Spleen (tissue), 11 donors: ENCODE results near the gene IGF1R. TPM values are rescaled to one million over a fixed set of nuclear protein-coding genes. Genes with fewer than 3 reads are reported as not detected.

Source experiments
- DNase-seq: peaks from one replicate; pipeline ENCODE4 v3.0.0-alpha.2; 2020
- H3K27ac ChIP-seq, 8 donors: fragments of 200-600 bp; sonication (generic) in 7 of 8; 1 replicate in 4 of 8; 2 replicates in 4 of 8; pipeline versions ENCODE4 v1.5.0 to v1.8.0; 2016 to 2021; ENCODE audit warnings: inconsistent platforms in 4 of 8, mild to moderate bottlenecking in 4 of 8, moderate library complexity in 1 of 8
- H3K27me3 ChIP-seq, 7 donors: fragments of 200-600 bp; sonication (generic) in 6 of 7; replicated peaks in 1 of 7; 1 replicate in 4 of 7; 2 replicates in 3 of 7; pipeline versions ENCODE4 v1.5.0 to v1.8.0; 2016 to 2021; ENCODE audit warnings: inconsistent platforms in 3 of 7, mild to moderate bottlenecking in 1 of 7
- H3K36me3 ChIP-seq, 6 donors: fragments of 200-600 bp; sonication (generic) in 5 of 6; 1 replicate in 4 of 6; 2 replicates in 2 of 6; pipeline versions ENCODE4 v1.5.0 to v1.8.0; 2016 to 2021; ENCODE audit warnings: inconsistent platforms in 2 of 6
- H3K4me1 ChIP-seq, 6 donors: fragments of 200-600 bp; sonication (generic) in 5 of 6; 1 replicate in 3 of 6; 2 replicates in 3 of 6; pipeline versions ENCODE4 v1.5.0 to v1.8.0; 2016 to 2021; ENCODE audit warnings: inconsistent platforms in 3 of 6
- H3K4me3 ChIP-seq, 8 donors: fragments of 200-600 bp; sonication (generic) in 7 of 8; 1 replicate in 4 of 8; 2 replicates in 4 of 8; pipeline versions ENCODE4 v1.5.0 to v1.8.0; 2016 to 2021; ENCODE audit warnings: inconsistent platforms in 4 of 8, mild to moderate bottlenecking in 4 of 8, moderate library complexity in 2 of 8
- H3K9me3 ChIP-seq, 8 donors: fragments of 200-600 bp; sonication (generic) in 7 of 8; 1 replicate in 4 of 8; 2 replicates in 4 of 8; pipeline versions ENCODE4 v1.5.0 to v1.8.0; 2016 to 2021; ENCODE audit warnings: inconsistent platforms in 4 of 8
- CTCF ChIP-seq, 11 experiments: fragments of 200-600 bp in 7 of 11; fragments of 450-650 bp in 4 of 11; sonication (generic) in 4 of 11; IDR thresholded peaks in 8 of 11; conservative IDR thresholded peaks in 3 of 11; 1 replicate in 7 of 11; 2 replicates in 4 of 11; pipeline versions ENCODE4 v1.4.0 to v1.8.0; 2016 to 2021; ENCODE audit warnings: antibody characterized with exemption in 11 of 11, inconsistent platforms in 4 of 11, mild to moderate bottlenecking in 1 of 11
- POLR2A ChIP-seq, 3 donors: fragments of 450-650 bp; IDR thresholded peaks; one replicate each; pipeline ENCODE4 v1.5.1; 2017; ENCODE audit warnings: antibody characterized with exemption in 3 of 3, mild to moderate bottlenecking in 1 of 3
- POLR2AphosphoS5 ChIP-seq, 3 donors: sonication (generic); formaldehyde crosslinking; IDR thresholded peaks; one replicate each; pipeline ENCODE4 v1.5.1; 2017; ENCODE audit warnings: antibody characterized with exemption in 3 of 3
- WGBS, 5 donors: extraction: QIAGEN DNeasy Blood & Tissue Kit in 3 of 5; methylation state at CpG; one replicate each; pipeline versions ENCODE4 v1.1.5 to v1.1.7; 2013 to 2018; 5-methylcytosine and 5-hydroxymethylcytosine counted together
- intact Hi-C: fragments of 100-400 bp; cut with DNase I; formaldehyde crosslinking; loops from one replicate; pipeline ENCODE4 v1.15.0; 2023; ENCODE audit warnings: low total_unique reads
- polyA plus RNA-seq, 3 donors: library from polyadenylated mRNA; stranded (reverse); fragments of 200-250 nt; gene quantifications; one replicate each; pipeline ENCODE4 v1.2.1, GENCODE V29; 2013
- total RNA-seq, 7 donors: library from RNA; depleted of rRNA in 3 of 7; stranded (reverse); fragments of >200 nt in 3 of 7; fragmentation: NEBNext Ultra II Directional in 4 of 7; extraction: Animal tissue kit (Norgen Biotek cat#: 25700) in 4 of 7; gene quantifications; one replicate each; pipeline versions ENCODE4 v1.1.0 to v1.2.1, GENCODE V29; 2016 to 2021
- donor health status: healthy with polysubstance abuse.
- donor health status: DM: no; HTN: no; CAD: no; lungs with moderate emphysema.
- donor health status: DM: no; HTN: no; CAD: no.
- donor health status: Bipolar disorder and iron deficiency.
- donor health status: healthy.
- donor health status: DM: no; HTN: no; CAD: no.
- donor health status: DM: yes; HTN: yes; CAD: no.

Gene IGF1R
- total and polyA plus RNA-seq, 10 donors = 1.1 to 104 (median 53.1) TPM

GRCh38 chr15:98986281-98986680, 337.9 kb downstream of the IGF1R start:
- no peaks in the 10 kb centered on the region for H3K36me3 ChIP-seq
- H3K4me3 ChIP-seq = no peak overlapping the region
- peaks cover 0 to 29% (median 14%) of the 10 kb centered on the region in 8 donors for H3K9me3 ChIP-seq
- 78 to 95% (median 85%) methylated on average over 1 of the region's 1 CpG for WGBS, 5 donors
- H3K27me3 ChIP-seq = peaks cover 0 to 22% (median 0%) of the 10 kb centered on the region in 7 donors
- H3K27ac ChIP-seq = no peak overlapping the region
- TF ChIP-seq POLR2AphosphoS5 (IDR thresholded peaks at IDR 0.05) = no peak
- no peak for TF ChIP-seq POLR2A (IDR thresholded peaks at IDR 0.05)
- no peak for TF ChIP-seq CTCF (IDR thresholded peaks at IDR 0.05 in 8 of 11, conservative IDR thresholded peaks at IDR 0.05 in 3 of 11)
- H3K4me1 ChIP-seq = peaks cover 0 to 12% (median 8%) of the 10 kb centered on the region in 6 donors
- no peak for DNase-seq
- intact Hi-C loops = no loop called here

- WGBS, 5 donors = 85 to 97% (median 91%) methylated on average over 2 of the region's 2 CpGs
- TF ChIP-seq CTCF (IDR thresholded peaks at IDR 0.05 in 8 of 11, conservative IDR thresholded peaks at IDR 0.05 in 3 of 11) (no peak), POLR2AphosphoS5 (IDR thresholded peaks at IDR 0.05) (no peak), POLR2A (IDR thresholded peaks at IDR 0.05) (no peak)
Measured at GRCh38 chr15:98994892-98995291, 346.6 kb downstream of the IGF1R start.

GRCh38 chr15:98996169-98996568, 347.8 kb downstream of the IGF1R start:
- no peaks in the 10 kb centered on the region for H3K36me3 ChIP-seq
- H3K4me1 ChIP-seq = no peaks in the 10 kb centered on the region
- TF ChIP-seq POLR2AphosphoS5 (IDR thresholded peaks at IDR 0.05) (no peak), CTCF (IDR thresholded peaks at IDR 0.05 in 8 of 11, conservative IDR thresholded peaks at IDR 0.05 in 3 of 11) (no peak), POLR2A (IDR thresholded peaks at IDR 0.05) (no peak)
- H3K27me3 ChIP-seq = no peaks in the 10 kb centered on the region
- no peak overlapping the region for H3K4me3 ChIP-seq
- peaks cover 0 to 19% (median 3%) of the 10 kb centered on the region in 8 donors for H3K9me3 ChIP-seq
- intact Hi-C loops = no loop called here
- no peak for DNase-seq
- H3K27ac ChIP-seq = no peak overlapping the region

More at GRCh38 chr15:98994892-98995291, 346.6 kb downstream of the IGF1R start:
- Histone ChIP-seq H3K36me3 (no peaks in the 10 kb centered on the region), H3K27me3 (no peaks in the 10 kb centered on the region), H3K9me3 (peaks cover 0 to 18% (median 3%) of the 10 kb centered on the region in 8 donors), H3K27ac (no peak overlapping the region), H3K4me1 (no peaks in the 10 kb centered on the region), H3K4me3 (no peak overlapping the region)
- no peak for DNase-seq
- intact Hi-C loops = no loop called here

- H3K4me3 ChIP-seq = no peak overlapping the region
- H3K9me3 ChIP-seq = peaks cover 0 to 19% (median 3%) of the 10 kb centered on the region in 8 donors
- H3K36me3 ChIP-seq = no peaks in the 10 kb centered on the region
- TF ChIP-seq POLR2AphosphoS5 (IDR thresholded peaks at IDR 0.05) (no peak), POLR2A (IDR thresholded peaks at IDR 0.05) (no peak), CTCF (IDR thresholded peaks at IDR 0.05 in 8 of 11, conservative IDR thresholded peaks at IDR 0.05 in 3 of 11) (no peak)
- no peaks in the 10 kb centered on the region for H3K4me1 ChIP-seq
- DNase-seq = no peak
- H3K27me3 ChIP-seq = peaks cover 0 to under 1% (median 0%) of the 10 kb centered on the region in 7 donors
- WGBS, 5 donors = 92 to 96% (median 95%) methylated on average over 6 of the region's 6 CpGs
- intact Hi-C loops = no loop called here
- H3K27ac ChIP-seq = no peak overlapping the region
Measured at GRCh38 chr15:98996624-98997023, 348.3 kb downstream of the IGF1R start.
